Measurements from ENCODE around the gene AQP6.

AQP6 gene

GRCh38 chr12:49957570-49957967 lies 15.2 kb upstream of the AQP6 start:
- no peak for DNase-seq

- no peak for DNase-seq
Observed at GRCh38 chr12:49959685-49960473, 12.9 kb upstream of the AQP6 start.

GRCh38 chr12:49960474-49961110 lies 12.2 kb upstream of the AQP6 start:
- no peak for DNase-seq

- DNase-seq, result no peak
Observed at GRCh38 chr12:49961111-49961922, 11.4 kb upstream of the AQP6 start, which contains the start of gene AQP5. AQP5 (plus strand) TSS chr12:49961872; CDS start chr12:49962018, 146 bp downstream.

- DNase-seq, result no peak
Observed at GRCh38 chr12:49961993-49962764, 10.6 kb upstream of the AQP6 start.

- no peak for DNase-seq
Observed at GRCh38 chr12:49962861-49963765, 9.6 kb upstream of the AQP6 start.

- DNase-seq, result no peak
Observed at GRCh38 chr12:49963976-49964815, 8.6 kb upstream of the AQP6 start.

DNA sequence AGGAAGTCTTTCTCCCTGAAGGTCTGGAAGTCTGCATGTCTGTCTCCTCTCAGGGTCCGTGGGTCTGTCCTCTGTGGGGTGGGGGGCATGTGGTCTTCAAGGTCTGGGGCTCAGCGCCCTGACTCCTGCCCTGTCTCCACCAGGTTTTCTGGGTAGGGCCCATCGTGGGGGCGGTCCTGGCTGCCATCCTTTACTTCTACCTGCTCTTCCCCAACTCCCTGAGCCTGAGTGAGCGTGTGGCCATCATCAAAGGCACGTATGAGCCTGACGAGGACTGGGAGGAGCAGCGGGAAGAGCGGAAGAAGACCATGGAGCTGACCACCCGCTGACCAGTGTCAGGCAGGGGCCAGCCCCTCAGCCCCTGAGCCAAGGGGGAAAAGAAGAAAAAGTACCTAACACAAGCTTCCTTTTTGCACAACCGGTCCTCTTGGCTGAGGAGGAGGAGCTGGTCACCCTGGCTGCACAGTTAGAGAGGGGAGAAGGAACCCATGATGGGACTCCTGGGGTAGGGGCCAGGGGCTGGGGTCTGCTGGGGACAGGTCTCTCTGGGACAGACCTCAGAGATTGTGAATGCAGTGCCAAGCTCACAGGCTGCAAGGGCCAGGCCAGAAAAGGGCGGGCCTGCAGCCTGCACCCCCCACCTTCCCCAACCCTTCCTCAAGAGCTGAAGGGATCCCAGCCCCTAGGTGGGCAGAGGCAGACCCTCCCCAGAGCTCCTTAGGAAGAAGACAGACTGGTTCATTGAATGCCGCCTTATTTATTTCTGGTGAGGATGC lies 7.7 kb upstream of the AQP6 start:
- DNase-seq, result no peak

DNA sequence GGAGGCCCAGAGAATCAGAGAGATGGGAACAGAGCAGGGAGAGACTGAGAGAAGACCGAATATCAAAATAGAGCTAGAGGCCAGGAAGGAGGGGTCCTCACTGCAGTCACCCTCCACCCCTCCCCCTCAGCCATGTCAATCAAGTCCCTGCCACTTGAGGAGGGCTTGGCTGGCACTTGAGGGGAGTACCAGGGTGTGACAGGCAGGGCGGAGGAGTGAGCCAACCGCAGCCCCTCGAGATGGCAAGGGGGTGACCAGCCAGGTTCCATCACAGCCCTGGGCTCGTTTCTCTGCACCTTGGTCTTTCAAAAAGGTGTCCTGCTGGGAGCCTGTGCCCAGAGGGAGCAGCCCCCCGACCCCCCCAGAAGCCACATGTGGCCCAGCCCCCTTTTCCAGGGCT lies 6.9 kb upstream of the AQP6 start:
- DNase-seq, result no peak

GRCh38 chr12:49966511-49967041 lies 6.2 kb upstream of the AQP6 start:
- no peak for DNase-seq

DNA sequence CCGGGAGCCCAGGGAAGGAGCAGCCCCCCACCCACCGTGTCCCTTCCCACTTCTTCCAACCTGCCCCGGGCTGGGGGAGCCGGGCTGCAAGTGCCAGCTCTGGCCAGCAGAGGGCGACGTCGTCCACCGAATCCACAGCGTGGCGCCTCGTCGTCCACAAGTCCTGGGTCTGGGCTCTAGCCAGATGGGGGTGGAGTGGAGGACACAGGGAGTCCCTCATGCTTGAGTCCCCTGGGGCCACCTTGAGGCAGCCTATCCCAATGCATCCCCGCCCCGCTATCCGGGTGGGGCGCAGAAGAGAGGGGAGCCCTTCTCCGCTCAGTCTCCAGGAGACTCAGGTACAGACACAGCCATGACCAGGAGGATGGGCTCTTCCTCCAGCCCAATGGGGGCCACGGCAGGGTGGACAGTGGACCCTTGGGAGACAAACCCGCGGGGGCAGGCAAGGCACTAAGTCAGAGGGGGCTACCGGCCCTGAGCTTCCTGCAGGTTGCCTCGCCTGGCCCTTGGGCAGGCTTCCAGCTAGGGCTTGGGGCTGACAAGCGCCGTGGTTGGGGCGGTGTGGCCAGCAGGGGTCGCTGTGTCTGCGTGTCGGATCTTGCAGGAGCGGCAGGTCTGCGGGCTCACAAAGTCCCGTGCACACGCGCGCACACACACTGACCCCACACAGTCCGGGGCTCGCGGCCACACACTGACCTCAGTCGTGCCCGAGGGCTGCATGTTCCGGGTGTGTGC lies 5.5 kb upstream of the AQP6 start:
- DNase-seq, result peak; percentile 95

- DNase-seq, result no peak
Observed at GRCh38 chr12:49967777-49968250, 4.9 kb upstream of the AQP6 start.

GRCh38 chr12:49968471-49968870 lies 4.3 kb upstream of the AQP6 start:
- no peak for DNase-seq

DNA sequence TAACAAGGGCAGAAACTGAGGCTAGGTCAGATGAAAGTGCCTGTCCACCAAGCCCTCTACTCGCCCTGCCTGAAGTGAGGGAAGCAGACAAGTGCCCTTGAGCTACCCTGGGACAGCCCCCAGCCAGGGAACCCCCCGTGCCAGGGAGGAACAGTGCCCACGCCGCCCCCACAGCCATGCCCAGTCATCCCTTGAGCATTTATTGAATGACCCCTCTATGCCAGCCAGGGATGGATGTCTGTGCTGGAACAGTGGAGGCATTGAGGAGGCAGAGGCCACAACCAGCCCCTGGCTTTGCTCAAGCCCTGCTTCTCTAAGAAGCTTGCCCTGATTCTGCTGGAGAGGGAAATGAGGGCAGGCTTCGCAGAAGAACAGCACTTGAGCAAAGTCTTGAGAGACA lies 3.7 kb upstream of the AQP6 start:
- no peak for DNase-seq

GRCh38 chr12:49969651-49970429 lies 2.9 kb upstream of the AQP6 start:
- no peak for DNase-seq

GRCh38 chr12:49970658-49971057 lies 2.1 kb upstream of the AQP6 start:
- DNase-seq, result no peak

DNA sequence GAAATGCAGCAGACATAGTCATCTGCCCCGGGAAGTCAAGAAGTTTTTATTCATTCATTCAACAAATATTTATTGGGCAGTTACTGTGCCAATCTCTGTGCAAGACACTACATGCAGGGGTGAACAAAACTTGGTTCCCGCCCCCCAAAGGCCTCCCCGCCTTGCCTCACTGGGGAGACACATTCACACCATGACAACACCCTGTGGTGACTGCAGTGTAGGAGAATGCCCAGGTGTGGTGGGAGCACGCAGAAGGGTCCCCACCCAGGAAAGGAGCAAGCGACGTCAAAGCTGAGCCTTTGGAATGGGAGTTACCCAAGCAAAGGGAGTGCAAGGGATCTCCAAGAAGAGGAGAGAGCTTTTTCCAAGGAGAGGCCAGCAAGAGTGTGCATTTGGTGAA lies 1.6 kb upstream of the AQP6 start:
- no peak for DNase-seq

GRCh38 chr12:49972129-49972528 lies 618 bp upstream of the AQP6 start:
- no peak for DNase-seq
